Activated CD4-positive, alpha-beta T cell treated with anti-CD3 and anti-CD28 coated beads for 1 hour (primary cell): Measurements from ENCODE around the gene TGIF2.
"Not testable (repeated sequence)": the region's sequence is repeated elsewhere in the genome, so short reads cannot be mapped to it uniquely, and the experiment has no call there.

Source experiments
- DNase-seq: peaks from one replicate; pipeline ENCODE4 v3.0.0-alpha.2; 2020

Gene TGIF2

GRCh38 chr20:36547186-36548005 is 26.0 kb upstream of the TGIF2 start:
- no peak for DNase-seq

DNA sequence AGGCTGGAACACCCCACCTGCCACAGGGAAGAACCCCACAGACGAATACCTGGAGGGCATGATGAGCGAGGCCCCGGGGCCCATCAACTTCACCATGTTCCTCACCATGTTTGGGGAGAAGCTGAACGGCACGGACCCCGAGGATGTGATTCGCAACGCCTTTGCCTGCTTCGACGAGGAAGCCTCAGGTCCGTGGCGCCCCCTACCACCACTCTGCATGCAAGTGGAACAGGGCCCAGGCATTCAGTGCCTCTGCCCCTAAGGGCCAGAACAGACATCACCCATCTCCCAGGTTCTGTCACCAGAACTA is 25.4 kb upstream of the TGIF2 start:
- DNase-seq = no peak

DNA sequence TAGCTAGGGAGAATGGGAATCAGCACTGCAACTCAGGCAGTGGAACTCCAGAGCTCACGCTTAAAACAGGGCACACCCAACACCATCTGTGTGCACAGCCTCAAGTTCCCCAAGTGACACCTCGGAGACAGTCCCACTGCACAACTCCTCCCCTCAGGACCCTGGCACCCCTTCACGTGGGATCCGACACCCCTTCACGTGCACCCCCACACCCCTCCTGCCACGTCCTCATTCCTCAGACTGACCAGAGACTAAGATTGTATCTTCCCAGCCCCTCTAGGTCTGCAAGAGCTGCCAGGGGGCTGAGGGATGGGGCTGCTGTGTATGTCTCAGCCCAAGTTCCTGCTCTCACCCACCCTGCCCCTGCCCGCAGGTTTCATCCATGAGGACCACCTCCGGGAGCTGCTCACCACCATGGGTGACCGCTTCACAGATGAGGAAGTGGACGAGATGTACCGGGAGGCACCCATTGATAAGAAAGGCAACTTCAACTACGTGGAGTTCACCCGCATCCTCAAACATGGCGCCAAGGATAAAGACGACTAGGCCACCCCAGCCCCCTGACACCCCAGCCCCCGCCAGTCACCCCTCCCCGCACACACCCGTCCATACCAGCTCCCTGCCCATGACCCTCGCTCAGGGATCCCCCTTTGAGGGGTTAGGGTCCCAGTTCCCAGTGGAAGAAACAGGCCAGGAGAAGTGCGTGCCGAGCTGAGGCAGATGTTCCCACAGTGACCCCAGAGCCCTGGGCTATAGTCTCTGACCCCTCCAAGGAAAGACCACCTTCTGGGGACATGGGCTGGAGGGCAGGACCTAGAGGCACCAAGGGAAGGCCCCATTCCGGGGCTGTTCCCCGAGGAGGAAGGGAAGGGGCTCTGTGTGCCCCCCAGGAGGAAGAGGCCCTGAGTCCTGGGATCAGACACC is 24.4 kb upstream of the TGIF2 start:
- no peak for DNase-seq

GRCh38 chr20:36549628-36549941 is 23.8 kb upstream of the TGIF2 start:
- DNase-seq = no peak

- DNase-seq = no peak
These were observed 23.2 kb upstream of the TGIF2 start for GRCh38 chr20:36549942-36550789.

- DNase-seq = no peak
These were observed 22.6 kb upstream of the TGIF2 start for GRCh38 chr20:36550790-36551299.

DNA sequence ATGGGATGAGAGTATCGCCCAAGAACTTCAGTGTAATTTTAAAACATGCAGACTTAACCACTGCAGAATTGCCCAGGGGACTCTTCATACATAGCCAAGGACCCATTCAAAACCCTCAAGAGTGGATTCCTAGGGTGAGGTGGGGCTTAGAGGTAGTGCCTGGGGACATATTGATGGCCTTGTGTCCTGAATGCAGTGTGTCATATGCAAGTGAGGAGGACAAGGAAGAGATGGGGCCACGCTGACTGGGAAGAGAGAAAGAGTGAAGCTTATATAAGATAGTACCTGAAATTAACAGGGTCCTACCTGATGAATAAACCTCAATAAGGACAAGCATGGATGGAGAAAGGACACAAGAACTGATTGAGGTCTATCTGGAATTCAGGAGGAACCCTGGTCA is 18.1 kb upstream of the TGIF2 start:
- DNase-seq = no peak

- DNase-seq = no peak
These were observed 10.7 kb upstream of the TGIF2 start for GRCh38 chr20:36562724-36563123.

DNA sequence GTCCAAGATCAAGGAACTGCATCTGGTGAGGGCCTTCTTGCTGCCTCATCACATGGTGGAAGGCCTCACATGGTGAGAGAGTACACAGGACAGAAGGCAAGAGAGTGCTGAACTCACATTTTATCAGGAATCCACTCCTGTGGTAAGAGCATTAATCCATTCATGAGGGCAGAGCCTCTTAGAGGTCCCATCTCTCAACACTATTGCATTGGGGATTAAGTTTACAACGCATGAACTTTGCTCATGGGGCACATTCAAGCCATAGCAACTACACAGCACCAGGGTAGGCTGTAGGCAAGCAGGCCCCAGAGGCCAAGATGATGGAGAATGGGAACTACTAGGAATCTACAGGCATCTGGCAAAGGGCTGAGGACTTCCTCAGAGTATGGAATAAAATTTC is 10.0 kb upstream of the TGIF2 start:
- no peak for DNase-seq

DNA sequence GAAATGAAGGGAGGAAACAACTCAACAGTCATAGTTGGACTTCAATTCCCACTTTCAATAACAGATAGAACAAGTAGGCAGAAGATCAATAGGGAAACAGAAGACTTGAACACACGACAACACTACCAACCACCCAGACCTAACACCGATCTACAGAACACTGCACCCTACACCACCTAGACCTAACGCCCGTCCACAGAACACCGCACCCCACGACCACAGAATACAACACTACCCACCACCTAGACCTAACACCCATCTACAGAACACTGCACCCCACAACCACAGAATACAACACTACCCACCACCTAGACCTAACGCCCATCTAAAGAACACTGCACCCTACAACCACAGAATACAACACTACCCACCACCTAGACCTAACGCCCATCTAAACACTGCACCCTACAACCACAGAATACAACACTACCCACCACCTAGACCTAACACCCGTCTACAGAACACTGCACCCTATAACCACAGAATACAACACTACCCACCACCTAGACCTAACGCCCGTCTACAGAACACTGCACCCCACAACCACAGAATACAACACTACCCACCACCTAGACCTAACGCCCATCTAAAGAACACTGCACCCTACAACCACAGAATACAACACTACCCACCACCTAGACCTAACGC is 9.2 kb upstream of the TGIF2 start:
- DNase-seq = not testable (repeated sequence)

DNA sequence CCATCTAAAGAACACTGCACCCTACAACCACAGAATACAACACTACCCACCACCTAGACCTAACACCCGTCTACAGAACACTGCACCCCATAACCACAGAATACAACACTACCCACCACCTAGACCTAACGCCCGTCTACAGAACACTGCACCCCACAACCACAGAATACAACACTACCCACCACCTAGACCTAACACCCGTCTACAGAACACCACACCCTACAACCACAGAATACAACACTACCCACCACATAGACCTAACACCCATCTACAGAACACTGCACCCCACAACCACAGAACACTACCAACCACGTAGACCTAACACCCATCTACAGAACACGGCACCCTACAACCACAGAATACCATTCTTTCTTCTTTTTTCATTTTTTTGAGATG is 8.7 kb upstream of the TGIF2 start:
- not testable (repeated sequence) for DNase-seq

- no peak for DNase-seq
These were observed 7.9 kb upstream of the TGIF2 start for GRCh38 chr20:36565520-36565919.

- DNase-seq = no peak
These were observed 3.5 kb upstream of the TGIF2 start for GRCh38 chr20:36569847-36570429.

GRCh38 chr20:36571564-36572504 is 1.6 kb upstream of the TGIF2 start:
- DNase-seq = no peak

DNA sequence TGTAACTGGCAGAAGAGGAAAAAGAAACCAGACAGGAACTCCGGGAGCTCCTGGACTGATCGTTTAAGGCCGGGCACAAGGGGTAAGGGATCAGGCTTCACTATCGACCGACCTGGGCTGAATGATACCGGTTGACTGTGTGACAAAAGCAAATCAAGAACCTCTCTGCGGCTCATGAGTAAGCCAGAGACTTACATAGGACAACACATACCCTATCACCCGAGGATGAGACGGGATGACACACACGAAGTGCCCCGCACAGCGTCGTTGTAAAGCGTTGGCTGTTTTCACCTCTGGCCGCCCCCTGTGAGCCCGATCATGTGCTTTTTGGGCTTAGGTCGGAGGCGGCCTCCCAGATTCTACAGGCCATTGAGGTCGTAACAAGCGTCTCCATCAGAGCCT is 695 bp upstream of the TGIF2 start:
- DNase-seq = peak; percentile 62

DNA sequence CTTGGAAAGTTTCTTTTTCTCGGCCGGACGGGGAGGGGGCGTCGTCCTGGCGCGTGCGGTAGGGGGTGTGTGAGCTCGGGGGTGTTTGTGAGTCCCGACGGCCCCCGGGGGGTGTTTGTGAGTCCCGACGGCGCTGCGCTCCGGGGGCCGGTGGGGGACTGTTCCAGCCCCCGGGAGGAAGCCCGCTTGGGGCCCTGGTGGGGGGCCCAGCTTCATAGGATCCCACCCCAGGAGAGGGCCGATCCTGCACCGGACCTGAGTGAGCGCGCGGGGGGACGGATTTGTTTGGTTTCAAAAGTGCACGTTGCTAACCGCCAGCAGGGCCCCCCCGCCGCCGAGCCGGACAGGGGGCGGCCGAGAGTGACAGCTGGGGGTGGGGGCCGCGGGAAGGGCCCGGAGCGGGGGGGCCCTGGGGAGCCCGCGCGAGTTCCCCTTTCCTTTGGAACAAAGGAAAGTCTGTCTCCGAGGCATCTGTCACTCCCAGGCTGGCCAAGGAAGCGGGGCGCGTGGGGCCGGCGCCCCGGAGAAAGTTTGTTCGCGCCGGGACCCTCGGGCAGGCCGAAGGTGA is 485 bp downstream of the TGIF2 start:
- DNase-seq = no peak

- DNase-seq = peak; percentile 29
These were observed 1.2 kb downstream of the TGIF2 start for GRCh38 chr20:36574366-36575135.

GRCh38 chr20:36576081-36576445 is 2.7 kb downstream of the TGIF2 start:
- DNase-seq = no peak

DNA sequence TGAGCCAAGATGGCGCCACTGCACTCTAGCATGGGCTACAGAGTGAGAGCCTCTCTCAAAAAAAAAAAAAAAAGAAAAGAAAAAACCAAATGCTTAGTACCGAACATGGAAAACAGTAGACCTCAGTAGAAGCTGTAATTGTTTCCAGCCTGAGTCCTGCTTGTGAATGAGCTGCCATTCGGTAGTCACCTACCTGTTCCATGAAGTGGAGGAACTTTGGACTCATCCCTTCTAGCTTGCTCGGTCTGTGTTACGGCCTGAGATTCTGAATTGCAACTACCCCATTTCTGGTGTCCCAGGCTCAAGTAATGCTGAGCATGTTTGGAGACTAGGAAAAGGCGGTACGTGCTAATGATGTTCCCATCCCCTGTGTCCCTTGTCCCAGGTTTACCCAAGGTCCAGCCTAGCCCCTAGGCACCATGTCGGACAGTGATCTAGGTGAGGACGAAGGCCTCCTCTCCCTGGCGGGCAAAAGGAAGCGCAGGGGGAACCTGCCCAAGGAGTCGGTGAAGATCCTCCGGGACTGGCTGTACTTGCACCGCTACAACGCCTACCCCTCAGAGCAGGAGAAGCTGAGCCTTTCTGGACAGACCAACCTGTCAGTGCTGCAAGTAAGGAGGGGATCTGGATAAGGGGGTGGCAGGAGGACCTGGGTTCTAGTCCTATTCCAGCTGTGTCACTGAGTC is 5.1 kb downstream of the TGIF2 start:
- no peak for DNase-seq
